Fibroblast of lung (primary cell): ENCODE results near the gene MTHFR. TPM values are rescaled to one million over a fixed set of nuclear protein-coding genes. Genes with fewer than 3 reads are reported as not detected.

ENCODE experiments used
- DNase-seq, 2 donors: peaks; one replicate each; pipeline versions ENCODE4 v3.0.0 to v3.0.0-alpha.2; 2010; ENCODE audit warnings: low read depth in 2 of 2
- H2AFZ ChIP-seq: 2 replicates; pipeline ENCODE4 v1.5.1; 2012; ENCODE audit warnings: low read length, control low read depth, inconsistent platforms
- H3K27ac ChIP-seq: 2 replicates; pipeline ENCODE4 v1.5.1; 2011; ENCODE audit warnings: low read length, control low read depth; ENCODE audit not compliant: insufficient read depth
- H3K27me3 ChIP-seq: 2 replicates; pipeline ENCODE4 v1.5.1; 2011; ENCODE audit warnings: mild to moderate bottlenecking, low read length; ENCODE audit not compliant: control insufficient read depth, insufficient read depth
- H3K36me3 ChIP-seq: 2 replicates; pipeline ENCODE4 v1.5.1; 2011; ENCODE audit warnings: low read length; ENCODE audit not compliant: control insufficient read depth, insufficient read depth
- H3K4me1 ChIP-seq: 2 replicates; pipeline ENCODE4 v1.5.1; 2011; ENCODE audit warnings: low read length; ENCODE audit not compliant: control insufficient read depth, insufficient read depth; ENCODE audit errors: extremely low read depth
- H3K4me2 ChIP-seq: 2 replicates; pipeline ENCODE4 v1.5.1; 2011; ENCODE audit warnings: low read length, control low read depth; ENCODE audit not compliant: insufficient read depth; ENCODE audit errors: extremely low read depth
- H3K4me3 ChIP-seq, 4 experiments: fragments of 200-600 bp in 1 of 4; sonication (generic) in 1 of 4; replicated peaks in 1 of 4; 2 replicates each; pipeline ENCODE4 v1.5.1; 2011 to 2016; ENCODE audit warnings: low read length in 4 of 4, low read depth in 3 of 4, mild to moderate bottlenecking in 3 of 4, control low read depth in 2 of 4, inconsistent platforms in 1 of 4, mixed read lengths in 1 of 4; ENCODE audit not compliant: insufficient read depth in 1 of 4; ENCODE audit errors: control extremely low read depth in 1 of 4
- H3K79me2 ChIP-seq: 2 replicates; pipeline ENCODE4 v1.5.1; 2012; ENCODE audit warnings: mild to moderate bottlenecking, low read length, inconsistent platforms; ENCODE audit not compliant: control insufficient read depth, insufficient read depth
- H3K9ac ChIP-seq: 2 replicates; pipeline ENCODE4 v1.5.1; 2011; ENCODE audit warnings: mild to moderate bottlenecking, low read length, control low read depth; ENCODE audit not compliant: insufficient read depth
- H3K9me3 ChIP-seq: 2 replicates; pipeline ENCODE4 v1.5.1; 2012; ENCODE audit warnings: low read depth, low read length; ENCODE audit not compliant: control insufficient read depth, insufficient read depth
- H4K20me1 ChIP-seq: 2 replicates; pipeline ENCODE4 v1.5.1; 2011; ENCODE audit warnings: low read length; ENCODE audit not compliant: control insufficient read depth, insufficient read depth; ENCODE audit errors: extremely low read depth
- CTCF ChIP-seq, 2 donors: IDR thresholded peaks in 1 of 2; conservative IDR thresholded peaks in 1 of 2; 1 replicate in 1 of 2; 2 replicates in 1 of 2; pipeline ENCODE4 v1.5.1; 2011 to 2012; ENCODE audit warnings: low read length in 2 of 2, control low read depth in 1 of 2, inconsistent platforms in 1 of 2, low read depth in 1 of 2, mild to moderate bottlenecking in 1 of 2
- EZH2 ChIP-seq: IDR thresholded peaks from 2 replicates; pipeline ENCODE4 v1.5.1; 2012; ENCODE audit warnings: low read length, control low read depth, mild to moderate bottlenecking; ENCODE audit errors: missing control alignments
- polyA plus RNA-seq, 2 donors: library from polyadenylated mRNA; depleted of rRNA in 1 of 2; stranded (reverse) in 1 of 2; unstranded in 1 of 2; fragments of >200 nt; gene quantifications; 2 replicates each; pipeline ENCODE4 v1.2.1, GENCODE V29; 2011 to 2012; ENCODE audit warnings: missing spikeins in 1 of 2
- total RNA-seq: library from RNA; depleted of rRNA; stranded (reverse); fragments of >200 nt; gene quantifications from 2 replicates; pipeline ENCODE4 v1.2.1, GENCODE V29; 2014

Gene MTHFR
- total and polyA plus RNA-seq, 2 donors (not counting 1 experiment from before 2014, with no cell fraction given): 16.3 to 87.4 TPM

- Histone ChIP-seq H3K4me1 (no peaks in the 10 kb centered on the region), H4K20me1 (no peaks in the 10 kb centered on the region), H3K9me3 (no peaks in the 10 kb centered on the region), H2AFZ (no peak overlapping the region), H3K4me3 (no peak overlapping the region), H3K4me2 (no peak overlapping the region), H3K36me3 (no peaks in the 10 kb centered on the region), H3K27ac (no peak overlapping the region), H3K79me2 (no peaks in the 10 kb centered on the region), H3K27me3 (peaks cover 6% of the 10 kb centered on the region), H3K9ac (no peak overlapping the region)
- TF ChIP-seq CTCF (conservative IDR thresholded peaks at IDR 0.05 in 1 of 2, IDR thresholded peaks at IDR 0.05 in 1 of 2; ENCODE audit: low read depth in 1 of 2, low read length in 2 of 2): no peak
- no peak for TF ChIP-seq EZH2
- DNase-seq: no peak
Observed at GRCh38 chr1:11772458-11772857, 33.3 kb downstream of the MTHFR start.

GRCh38 chr1:11771481-11772043, 34.2 kb downstream of the MTHFR start:
- TF ChIP-seq EZH2 (no peak), CTCF (conservative IDR thresholded peaks at IDR 0.05 in 1 of 2, IDR thresholded peaks at IDR 0.05 in 1 of 2; ENCODE audit: low read depth in 1 of 2, low read length in 2 of 2) (no peak)
- no peak overlapping the region for H3K9ac ChIP-seq

GRCh38 chr1:11770011-11770410, 35.8 kb downstream of the MTHFR start:
- Histone ChIP-seq H3K36me3 (no peaks in the 10 kb centered on the region), H3K9ac (no peak overlapping the region), H3K9me3 (no peaks in the 10 kb centered on the region), H2AFZ (no peak overlapping the region), H3K79me2 (no peaks in the 10 kb centered on the region), H3K27ac (no peak overlapping the region), H3K27me3 (peaks cover 6% of the 10 kb centered on the region), H3K4me3 (no peak overlapping the region), H4K20me1 (no peaks in the 10 kb centered on the region), H3K4me2 (no peak overlapping the region), H3K4me1 (no peaks in the 10 kb centered on the region)
- TF ChIP-seq EZH2 (no peak), CTCF (conservative IDR thresholded peaks at IDR 0.05 in 1 of 2, IDR thresholded peaks at IDR 0.05 in 1 of 2; ENCODE audit: low read depth in 1 of 2, low read length in 2 of 2) (no peak)
- no peak for DNase-seq

More at GRCh38 chr1:11771481-11772043, 34.2 kb downstream of the MTHFR start:
- no peaks in the 10 kb centered on the region for H4K20me1 ChIP-seq
- H3K27ac ChIP-seq: no peak overlapping the region
- no peak overlapping the region for H2AFZ ChIP-seq
- no peaks in the 10 kb centered on the region for H3K9me3 ChIP-seq
- no peak overlapping the region for H3K4me2 ChIP-seq
- no peak for DNase-seq
- H3K4me3 ChIP-seq: no peak overlapping the region
- no peaks in the 10 kb centered on the region for H3K4me1 ChIP-seq
- no peaks in the 10 kb centered on the region for H3K36me3 ChIP-seq
- H3K27me3 ChIP-seq: peaks cover 6% of the 10 kb centered on the region
- H3K79me2 ChIP-seq: no peaks in the 10 kb centered on the region
